Karpas-422 (cell line): Measurements from ENCODE around the gene C16orf74. TPM values are rescaled to one million over a fixed set of nuclear protein-coding genes. Genes with fewer than 3 reads are reported as not detected.

ENCODE experiments used
- DNase-seq: peaks from one replicate; pipeline ENCODE4 v3.0.0-alpha.2; 2015
- H2AFZ ChIP-seq: fragments of 200-600 bp; sonication (generic); 2 replicates; pipeline ENCODE4 v1.6.1; 2014; ENCODE audit warnings: antibody characterized with exemption, low read length, mixed read lengths
- H3K27ac ChIP-seq: fragments of 200-600 bp; sonication (generic); 2 replicates; pipeline ENCODE4 v1.5.1; 2014; ENCODE audit warnings: mild to moderate bottlenecking, low read length, moderate library complexity
- H3K27me3 ChIP-seq: fragments of 200-600 bp; sonication (generic); 2 replicates; pipeline ENCODE4 v1.6.1; 2014; ENCODE audit warnings: low read length, mixed read lengths
- H3K36me3 ChIP-seq: fragments of 200-600 bp; sonication (generic); 2 replicates; pipeline ENCODE4 v1.6.1; 2014; ENCODE audit warnings: low read length, mixed read lengths; ENCODE audit not compliant: insufficient read depth
- H3K4me1 ChIP-seq: fragments of 200-600 bp; sonication (generic); 2 replicates; pipeline ENCODE4 v1.6.1; 2014; ENCODE audit warnings: mild to moderate bottlenecking, low read length, mixed read lengths
- H3K4me2 ChIP-seq: fragments of 200-600 bp; sonication (generic); 2 replicates; pipeline ENCODE4 v1.6.1; 2014; ENCODE audit warnings: low read length, low read depth, mild to moderate bottlenecking; ENCODE audit not compliant: poor library complexity, severe bottlenecking
- H3K4me3 ChIP-seq: fragments of 200-600 bp; sonication (generic); 2 replicates; pipeline ENCODE4 v1.5.1; 2014; ENCODE audit warnings: mild to moderate bottlenecking, antibody characterized with exemption, low read length, mixed read lengths
- H3K79me2 ChIP-seq: fragments of 200-600 bp; sonication (generic); 2 replicates; pipeline ENCODE4 v1.6.1; 2014; ENCODE audit warnings: mild to moderate bottlenecking, low read length, mixed read lengths
- H3K9ac ChIP-seq: fragments of 200-600 bp; sonication (generic); 2 replicates; pipeline ENCODE4 v1.6.0; 2014; ENCODE audit warnings: low read length
- H3K9me2 ChIP-seq: fragments of 200-600 bp; sonication (generic), shearing (Covaris generic); replicated peaks from 2 replicates; pipeline ENCODE4 v1.6.0; 2014; ENCODE audit warnings: mild to moderate bottlenecking, low read length, moderate library complexity; ENCODE audit not compliant: insufficient read depth
- H3K9me3 ChIP-seq: fragments of 300-700, 200-600 bp; sonication (generic); 2 replicates; pipeline ENCODE4 v1.6.1; 2014; ENCODE audit warnings: low read length, mixed read lengths
- H4K20me1 ChIP-seq: fragments of 200-600 bp; sonication (generic); 2 replicates; pipeline ENCODE4 v1.6.1; 2014; ENCODE audit warnings: mild to moderate bottlenecking, antibody characterized with exemption, low read length, low read depth; ENCODE audit not compliant: insufficient read depth
- total RNA-seq: library from RNA; depleted of rRNA; stranded (reverse); fragments of >200 nt; shearing (Covaris generic); gene quantifications from 2 replicates; pipeline ENCODE4 v1.2.3, GENCODE V29; 2014; ENCODE audit warnings: low replicate concordance

The C16orf74 gene
- total RNA-seq, 1 experiment from 2014 or later: 13.3 TPM

- Histone ChIP-seq H3K4me3 (peak overlapping the region; percentile 64), H3K27ac (peak overlapping the region; percentile 96), H3K27me3 (no peaks in the 10 kb centered on the region), H3K36me3 (no peaks in the 10 kb centered on the region), H3K4me1 (peaks cover 85% of the 10 kb centered on the region), H4K20me1 (peaks cover 10% of the 10 kb centered on the region; the same call in 1 of the 2 replicates), H3K9me2 (no peaks in the 10 kb centered on the region), H3K4me2 (peak overlapping the region; percentile 91), H2AFZ (no peak overlapping the region), H3K9me3 (no peaks in the 10 kb centered on the region), H3K9ac (peak overlapping the region; percentile 73), H3K79me2 (no peaks in the 10 kb centered on the region)
- peak; percentile 99 for DNase-seq
These were observed 1.9 kb upstream of the C16orf74 start for GRCh38 chr16:85752511-85753420.

DNA sequence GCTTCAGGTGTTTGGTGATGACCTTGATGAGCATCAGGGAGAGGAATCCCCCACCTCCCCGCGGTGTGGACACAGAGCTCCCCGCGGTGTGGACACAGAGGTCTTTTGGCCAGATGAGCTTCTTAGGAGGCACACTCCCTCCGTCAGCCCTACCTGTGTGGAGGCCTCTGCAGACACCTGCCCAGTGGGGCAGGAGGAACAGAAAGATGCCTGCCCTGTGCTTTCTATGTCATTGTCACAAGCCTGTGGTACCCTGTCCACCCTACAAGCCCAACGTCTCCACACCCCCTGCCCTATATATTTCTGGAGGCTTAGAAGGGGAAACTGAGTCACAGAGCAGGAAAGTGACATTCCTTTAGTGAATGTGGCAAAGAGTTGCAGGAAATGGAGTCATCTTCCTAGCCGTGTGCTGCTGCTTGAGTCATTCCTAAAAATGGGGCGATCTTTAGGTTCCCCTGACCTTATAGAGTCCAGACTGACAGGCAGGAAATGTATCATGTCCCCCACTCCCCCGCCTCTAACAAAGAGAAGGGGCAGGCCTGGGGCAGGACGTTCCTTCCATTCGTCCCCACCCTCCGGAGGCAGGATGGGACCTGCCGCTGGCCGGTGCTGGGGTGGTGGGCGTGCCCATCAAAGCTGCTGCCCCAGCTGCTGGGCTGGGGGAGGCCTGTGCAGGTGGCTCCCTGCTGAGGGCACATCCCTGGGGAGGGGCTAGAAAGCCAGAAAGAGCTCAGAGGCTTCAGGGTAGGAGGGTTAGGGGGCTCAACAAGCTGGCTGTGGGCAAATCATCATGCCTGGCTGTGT lies 1.0 kb upstream of the C16orf74 start:
- no peaks in the 10 kb centered on the region for H3K27me3 ChIP-seq
- peaks cover 85% of the 10 kb centered on the region for H3K4me1 ChIP-seq
- H3K27ac ChIP-seq: peak overlapping the region; percentile 96
- DNase-seq: peak; percentile 59
- peak overlapping the region; percentile 64 for H3K4me3 ChIP-seq
- H4K20me1 ChIP-seq: peaks cover 15% of the 10 kb centered on the region; the same call in 1 of the 2 replicates
- H3K36me3 ChIP-seq: no peaks in the 10 kb centered on the region
- H3K4me2 ChIP-seq: peak overlapping the region; percentile 91
- H2AFZ ChIP-seq: no peak overlapping the region
- no peaks in the 10 kb centered on the region for H3K79me2 ChIP-seq
- no peaks in the 10 kb centered on the region for H3K9me2 ChIP-seq
- H3K9ac ChIP-seq: peak overlapping the region; percentile 64
- no peaks in the 10 kb centered on the region for H3K9me3 ChIP-seq

- no peaks in the 10 kb centered on the region for H3K27me3 ChIP-seq
- H3K36me3 ChIP-seq: no peaks in the 10 kb centered on the region
- H3K9ac ChIP-seq: peak overlapping the region; percentile 60
- no peaks in the 10 kb centered on the region for H3K9me3 ChIP-seq
- peak overlapping the region; percentile 76 for H3K4me2 ChIP-seq
- H3K9me2 ChIP-seq: no peaks in the 10 kb centered on the region
- H4K20me1 ChIP-seq: peaks cover 23% of the 10 kb centered on the region; the same call in 1 of the 2 replicates
- peak overlapping the region; percentile 62; the same call in 1 of the 2 replicates for H3K4me3 ChIP-seq
- no peak overlapping the region for H3K27ac ChIP-seq
- H2AFZ ChIP-seq: no peak overlapping the region
- peaks cover 72% of the 10 kb centered on the region for H3K4me1 ChIP-seq
- no peaks in the 10 kb centered on the region for H3K79me2 ChIP-seq
- DNase-seq: peak; percentile 72
These were observed 610 bp downstream of the C16orf74 start for GRCh38 chr16:85750146-85750826.

DNA sequence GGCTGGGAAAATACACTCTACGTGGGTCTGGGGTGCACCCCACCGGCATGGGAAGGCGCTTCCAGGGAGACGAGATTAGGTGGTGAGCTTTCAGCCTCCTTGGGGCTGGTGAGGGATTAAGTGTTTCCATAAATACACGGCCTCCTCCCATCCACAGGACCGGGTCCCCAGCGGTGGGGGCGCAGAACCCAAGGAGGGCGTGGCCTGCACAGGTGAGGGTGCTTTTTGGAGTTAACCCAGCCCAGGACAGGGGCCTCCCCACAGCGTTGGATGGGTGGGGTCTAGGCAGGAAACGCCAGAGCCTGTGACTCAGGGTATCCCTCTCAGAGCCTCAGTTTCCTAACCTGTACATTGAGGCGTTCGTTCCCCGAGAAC lies 1.1 kb downstream of the C16orf74 start:
- DNase-seq: no peak
- Histone ChIP-seq H3K4me3 (peak overlapping the region; percentile 62; the same call in 1 of the 2 replicates), H3K9ac (no peak overlapping the region), H3K36me3 (no peaks in the 10 kb centered on the region), H3K27ac (no peak overlapping the region), H3K4me2 (peak overlapping the region; percentile 76), H3K9me2 (no peaks in the 10 kb centered on the region), H2AFZ (no peak overlapping the region), H3K4me1 (peaks cover 66% of the 10 kb centered on the region), H3K79me2 (no peaks in the 10 kb centered on the region), H3K9me3 (no peaks in the 10 kb centered on the region), H3K27me3 (no peaks in the 10 kb centered on the region), H4K20me1 (peaks cover 23% of the 10 kb centered on the region; the same call in 1 of the 2 replicates)

GRCh38 chr16:85746460-85747215 lies 4.3 kb downstream of the C16orf74 start:
- Histone ChIP-seq H3K36me3 (no peaks in the 10 kb centered on the region), H4K20me1 (peaks cover 25% of the 10 kb centered on the region; the same call in 1 of the 2 replicates), H3K4me1 (peaks cover 35% of the 10 kb centered on the region), H3K9ac (no peak overlapping the region), H3K4me3 (no peak overlapping the region), H3K79me2 (no peaks in the 10 kb centered on the region), H2AFZ (no peak overlapping the region), H3K27ac (no peak overlapping the region), H3K9me2 (no peaks in the 10 kb centered on the region), H3K9me3 (no peaks in the 10 kb centered on the region), H3K4me2 (no peak overlapping the region), H3K27me3 (no peaks in the 10 kb centered on the region)
- DNase-seq: no peak

DNA sequence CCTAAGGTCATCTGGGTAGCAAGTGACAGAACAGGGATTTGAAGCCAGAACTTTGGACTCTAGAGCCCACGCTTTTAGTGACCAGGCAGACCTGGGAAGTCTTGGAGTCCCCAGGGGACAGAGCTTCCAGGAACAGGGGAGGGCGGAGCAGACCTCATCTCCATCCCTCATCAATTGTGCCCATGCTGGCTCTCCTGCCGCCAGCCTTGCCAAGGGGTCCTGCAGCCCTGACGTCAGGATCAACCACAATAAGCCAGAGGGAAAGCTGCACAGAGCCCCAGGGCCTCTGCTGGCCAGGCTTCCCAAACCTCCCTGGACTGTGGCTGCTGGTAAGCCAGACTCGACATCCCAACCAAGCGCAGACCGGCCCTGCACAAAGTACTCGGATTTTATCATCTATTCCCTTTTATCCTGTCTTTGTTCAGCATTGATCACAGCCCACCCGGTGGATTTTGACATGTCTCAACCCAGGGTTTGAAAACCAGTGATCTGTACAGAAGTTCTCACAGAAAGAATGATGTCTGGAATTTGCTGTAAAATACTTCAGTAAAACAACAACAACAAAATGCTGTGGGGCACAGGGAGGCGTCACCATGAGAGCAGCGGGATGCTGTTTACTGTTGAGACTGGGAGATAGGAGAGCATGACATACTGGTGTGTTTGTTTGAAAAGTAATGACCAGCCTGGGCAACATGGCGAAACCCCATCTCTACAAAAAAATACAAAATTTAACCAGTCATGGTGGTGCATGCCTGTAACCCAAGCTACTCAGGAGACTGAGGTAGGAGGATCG lies 11.8 kb downstream of the C16orf74 start:
- Histone ChIP-seq H3K9me2 (no peaks in the 10 kb centered on the region), H3K27me3 (no peaks in the 10 kb centered on the region), H3K9ac (no peak overlapping the region), H3K79me2 (no peaks in the 10 kb centered on the region), H3K4me3 (no peak overlapping the region), H2AFZ (no peak overlapping the region), H3K27ac (no peak overlapping the region), H3K4me1 (peaks cover 15% of the 10 kb centered on the region), H4K20me1 (peaks cover 17% of the 10 kb centered on the region), H3K36me3 (no peaks in the 10 kb centered on the region), H3K9me3 (no peaks in the 10 kb centered on the region), H3K4me2 (no peak overlapping the region)
- no peak for DNase-seq

- no peaks in the 10 kb centered on the region for H3K79me2 ChIP-seq
- peaks cover 14% of the 10 kb centered on the region for H4K20me1 ChIP-seq
- no peak overlapping the region for H3K9ac ChIP-seq
- peaks cover 15% of the 10 kb centered on the region for H3K4me1 ChIP-seq
- no peak overlapping the region for H3K27ac ChIP-seq
- no peaks in the 10 kb centered on the region for H3K9me3 ChIP-seq
- no peak for DNase-seq
- no peaks in the 10 kb centered on the region for H3K9me2 ChIP-seq
- H3K27me3 ChIP-seq: no peaks in the 10 kb centered on the region
- H3K4me3 ChIP-seq: no peak overlapping the region
- no peak overlapping the region for H2AFZ ChIP-seq
- no peaks in the 10 kb centered on the region for H3K36me3 ChIP-seq
- no peak overlapping the region for H3K4me2 ChIP-seq
These were observed 14.0 kb downstream of the C16orf74 start for GRCh38 chr16:85736921-85737320.
